ENCODE data around the gene SCFD2.
"Not testable (repeated sequence)": the region's sequence is repeated elsewhere in the genome, so short reads cannot be mapped to it uniquely, and the experiment has no call there.

The SCFD2 gene

GRCh38 chr4:53365486-53366300, at the start of gene SCFD2:
Gene SCFD2, minus strand, starts transcription at chr4:53366061.
- no peaks in the 10 kb centered on the region for H3K36me3 ChIP-seq (ENCODE audit: insufficient read depth, low read length)
- peak within 1 kb of the TSS; percentile 99 for H2AFZ ChIP-seq (ENCODE audit: low read length, unreplicated experiment)
- peaks cover 23% of the 10 kb centered on the region for H3K4me1 ChIP-seq (ENCODE audit: control insufficient read depth, insufficient read depth, low read length, unreplicated experiment)
- peak within 1 kb of the TSS; percentile 3; the same call in 1 of the 2 replicates for H3K27ac ChIP-seq (ENCODE audit: low read depth, low read length)
- peak within 1 kb of the TSS; percentile 93 for H3K4me3 ChIP-seq (ENCODE audit: low read depth, low read length)
- H3K27me3 ChIP-seq (ENCODE audit: insufficient read depth, low read length): no peaks in the 10 kb centered on the region
- H3K79me2 ChIP-seq (ENCODE audit: control insufficient read depth, insufficient read depth, low read length, unreplicated experiment): peaks cover 34% of the 10 kb centered on the region

DNA sequence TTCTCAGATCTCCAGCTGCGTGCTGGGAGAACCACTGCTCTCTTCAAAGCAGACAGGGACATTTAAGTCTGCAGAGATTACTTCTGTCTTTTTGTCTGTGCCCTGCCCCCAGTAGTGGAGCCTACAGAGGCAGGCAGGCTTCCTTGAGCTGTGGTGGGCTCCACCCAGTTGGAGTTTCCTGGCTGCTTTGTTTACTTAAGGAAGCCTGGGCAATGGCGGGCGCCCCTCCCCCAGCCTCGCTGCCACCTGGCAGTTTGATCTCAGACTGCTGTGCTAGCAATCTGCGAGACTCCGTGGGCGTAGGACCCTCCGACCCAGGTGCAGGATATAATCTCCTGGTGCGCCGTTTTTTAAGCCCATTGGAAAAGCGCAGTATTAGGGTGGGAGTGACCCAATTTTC, 43.6 kb upstream of the SCFD2 start:
- H3K36me3 ChIP-seq (ENCODE audit: insufficient read depth, low read length); H3K27me3 ChIP-seq (ENCODE audit: insufficient read depth, low read length); H3K4me1 ChIP-seq (ENCODE audit: control insufficient read depth, insufficient read depth, low read length, unreplicated experiment); H3K4me3 ChIP-seq (ENCODE audit: low read depth, low read length); H2AFZ ChIP-seq (ENCODE audit: low read length, unreplicated experiment); H3K27ac ChIP-seq (ENCODE audit: low read depth, low read length): not testable (repeated sequence)
- H3K79me2 ChIP-seq (ENCODE audit: control insufficient read depth, insufficient read depth, low read length, unreplicated experiment): peaks cover 14% of the 10 kb centered on the region

DNA sequence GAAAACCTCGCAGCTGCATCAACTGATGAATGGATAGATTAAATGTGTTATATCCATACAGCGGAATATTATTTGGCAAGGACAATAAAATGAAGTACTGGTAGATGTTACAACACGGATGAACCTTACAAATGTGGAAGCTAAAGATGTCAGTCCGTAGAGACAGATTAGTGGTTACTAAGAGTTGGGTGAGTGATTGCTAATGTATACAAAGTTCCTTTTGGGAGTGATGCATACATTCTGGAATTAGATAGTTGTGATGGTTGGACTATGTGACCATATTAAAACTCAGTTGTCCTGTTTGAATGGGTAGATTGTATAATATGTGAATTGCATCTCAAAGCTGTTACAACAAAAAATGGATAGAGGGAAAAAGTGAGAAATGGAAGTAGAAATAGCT, 14.4 kb upstream of the SCFD2 start:
- no peak overlapping the region for H2AFZ ChIP-seq (ENCODE audit: low read length, unreplicated experiment)
- H3K79me2 ChIP-seq (ENCODE audit: control insufficient read depth, insufficient read depth, low read length, unreplicated experiment): peaks cover 50% of the 10 kb centered on the region
- H3K4me1 ChIP-seq (ENCODE audit: control insufficient read depth, insufficient read depth, low read length, unreplicated experiment): peaks cover 17% of the 10 kb centered on the region
- no peaks in the 10 kb centered on the region for H3K27me3 ChIP-seq (ENCODE audit: insufficient read depth, low read length)
- peak overlapping the region; percentile 98 for H3K4me3 ChIP-seq (ENCODE audit: low read depth, low read length)
- H3K36me3 ChIP-seq (ENCODE audit: insufficient read depth, low read length): peaks cover 15% of the 10 kb centered on the region
- no peak overlapping the region for H3K27ac ChIP-seq (ENCODE audit: low read depth, low read length)

- Histone ChIP-seq H3K4me1 (ENCODE audit: control insufficient read depth, insufficient read depth, low read length, unreplicated experiment) (peaks cover 17% of the 10 kb centered on the region), H3K36me3 (ENCODE audit: insufficient read depth, low read length) (peaks cover 9% of the 10 kb centered on the region), H3K4me3 (ENCODE audit: low read depth, low read length) (peak overlapping the region; percentile 98), H2AFZ (ENCODE audit: low read length, unreplicated experiment) (peak overlapping the region; percentile 94), H3K27me3 (ENCODE audit: insufficient read depth, low read length) (no peaks in the 10 kb centered on the region), H3K79me2 (ENCODE audit: control insufficient read depth, insufficient read depth, low read length, unreplicated experiment) (peaks cover 50% of the 10 kb centered on the region), H3K27ac (ENCODE audit: low read depth, low read length) (peak overlapping the region; percentile 48; the same call in 1 of the 2 replicates)
Observed at GRCh38 chr4:53378171-53378482, 12.3 kb upstream of the SCFD2 start.

DNA sequence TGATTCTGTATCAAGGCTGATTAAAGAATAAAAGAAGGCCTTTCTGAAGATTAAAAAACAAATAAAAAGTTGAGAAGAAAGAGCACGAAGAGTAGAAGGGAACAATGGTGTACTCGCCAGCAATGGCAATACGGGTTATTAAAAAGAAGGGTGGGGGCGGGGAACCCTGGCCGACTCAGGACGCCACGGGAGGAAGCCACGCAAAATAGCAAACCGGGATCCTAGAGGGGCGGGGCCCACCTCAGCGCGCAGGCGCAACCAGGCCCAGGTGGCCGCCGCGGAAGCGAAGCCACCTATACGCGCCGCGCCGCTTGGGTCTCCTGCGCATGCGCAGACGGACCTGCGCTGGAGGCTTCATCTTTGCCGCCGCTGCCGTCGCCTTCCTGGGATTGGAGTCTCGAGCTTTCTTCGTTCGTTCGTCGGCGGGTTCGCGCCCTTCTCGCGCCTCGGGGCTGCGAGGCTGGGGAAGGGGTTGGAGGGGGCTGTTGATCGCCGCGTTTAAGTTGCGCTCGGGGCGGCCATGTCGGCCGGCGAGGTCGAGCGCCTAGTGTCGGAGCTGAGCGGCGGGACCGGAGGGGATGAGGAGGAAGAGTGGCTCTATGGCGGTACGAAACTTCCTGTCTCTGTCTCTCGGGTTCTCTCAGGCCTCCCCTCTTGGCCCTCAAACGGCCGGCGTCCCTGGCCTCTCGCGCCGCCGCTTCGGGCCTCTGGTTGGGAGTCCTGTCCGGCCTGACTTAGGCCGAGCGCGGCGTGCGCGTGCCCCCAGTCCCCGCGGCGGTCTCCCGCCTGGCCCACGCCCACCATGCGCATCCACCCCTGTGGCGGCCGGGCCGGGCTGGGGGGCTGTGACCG, 11.7 kb upstream of the SCFD2 start, which contains the start of gene FIP1L1:
Gene FIP1L1, plus strand, starts transcription at position 323 of the 852 bp plus-strand sequence. Its CDS starts 198 bp downstream, at position 521.
- Histone ChIP-seq H3K27me3 (ENCODE audit: insufficient read depth, low read length) (no peaks in the 10 kb centered on the region), H3K4me1 (ENCODE audit: control insufficient read depth, insufficient read depth, low read length, unreplicated experiment) (peaks cover 17% of the 10 kb centered on the region), H3K79me2 (ENCODE audit: control insufficient read depth, insufficient read depth, low read length, unreplicated experiment) (peaks cover 47% of the 10 kb centered on the region), H3K36me3 (ENCODE audit: insufficient read depth, low read length) (peaks cover 7% of the 10 kb centered on the region), H2AFZ (ENCODE audit: low read length, unreplicated experiment) (peak within 1 kb of the TSS; percentile 94), H3K4me3 (ENCODE audit: low read depth, low read length) (peak within 1 kb of the TSS; percentile 98), H3K27ac (ENCODE audit: low read depth, low read length) (peak within 1 kb of the TSS; percentile 48; the same call in 1 of the 2 replicates)

- H3K79me2 ChIP-seq (ENCODE audit: control insufficient read depth, insufficient read depth, low read length, unreplicated experiment): peaks cover 42% of the 10 kb centered on the region
- H3K36me3 ChIP-seq (ENCODE audit: insufficient read depth, low read length): peaks cover under 1% of the 10 kb centered on the region; the same call in 1 of the 2 replicates
- peak overlapping the region; percentile 98 for H3K4me3 ChIP-seq (ENCODE audit: low read depth, low read length)
- H3K4me1 ChIP-seq (ENCODE audit: control insufficient read depth, insufficient read depth, low read length, unreplicated experiment): peaks cover 17% of the 10 kb centered on the region
- H3K27ac ChIP-seq (ENCODE audit: low read depth, low read length): 0 out of 2 replicates have a peak overlapping the region, but pooled peaks have one; percentile 1
- peak overlapping the region; percentile 70 for H2AFZ ChIP-seq (ENCODE audit: low read length, unreplicated experiment)
- H3K27me3 ChIP-seq (ENCODE audit: insufficient read depth, low read length): no peaks in the 10 kb centered on the region
Observed at GRCh38 chr4:53376900-53377299, 11.0 kb upstream of the SCFD2 start.

DNA sequence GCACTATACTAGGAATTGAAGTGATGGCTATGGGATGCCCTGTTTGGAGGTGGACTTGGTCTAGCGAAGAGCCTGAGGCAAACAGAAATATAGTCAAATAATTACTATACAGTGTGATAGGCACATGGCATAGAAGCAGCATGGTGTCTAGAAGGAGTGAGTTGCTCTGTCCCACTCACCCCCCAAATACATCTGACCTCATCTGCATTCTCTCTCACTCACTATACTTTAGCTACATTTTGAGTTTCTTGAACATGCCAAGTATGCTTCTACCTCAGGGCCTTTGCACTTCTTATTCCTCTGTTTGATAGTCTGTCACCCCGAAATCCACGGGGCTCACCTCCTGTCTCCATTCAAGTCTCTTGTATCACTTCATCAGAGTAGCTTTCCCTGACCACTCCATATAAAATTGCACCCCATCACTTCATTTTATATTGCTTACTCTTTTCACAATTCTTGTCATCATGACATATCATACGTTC, 9.0 kb upstream of the SCFD2 start:
- H3K4me3 ChIP-seq (ENCODE audit: low read depth, low read length): no peak overlapping the region
- no peaks in the 10 kb centered on the region for H3K36me3 ChIP-seq (ENCODE audit: insufficient read depth, low read length)

DNA sequence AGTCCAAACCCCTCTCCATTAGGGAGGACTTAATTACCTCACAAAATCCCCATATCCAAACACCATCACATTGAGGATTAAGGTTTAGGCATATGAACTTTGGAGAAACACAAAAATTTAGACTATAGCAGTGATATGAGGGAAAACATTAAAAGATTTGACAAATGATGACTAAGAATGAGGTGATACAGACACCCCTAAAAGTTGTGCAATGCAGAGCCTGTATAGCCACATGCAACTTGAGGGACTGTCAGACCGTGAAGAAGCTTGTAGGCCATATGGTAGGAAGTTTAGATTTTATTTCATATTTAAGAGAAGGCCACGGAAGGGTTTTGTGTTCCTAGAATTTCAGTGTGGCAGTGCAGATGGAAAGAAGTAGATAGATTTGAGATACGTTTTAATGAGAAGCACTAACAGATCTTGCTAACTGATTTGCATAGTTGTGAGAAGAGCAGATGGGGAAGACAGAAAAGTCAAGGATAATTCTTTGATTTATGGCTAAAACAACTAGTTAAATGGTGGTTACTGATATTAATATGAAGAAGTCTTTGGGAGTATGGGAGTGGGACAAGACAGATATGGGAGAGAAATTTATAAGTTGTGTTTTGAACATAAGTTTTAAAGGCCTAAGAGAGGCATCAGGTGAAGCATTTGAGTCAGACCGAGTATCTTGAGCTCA, 6.1 kb upstream of the SCFD2 start:
- Histone ChIP-seq H3K27ac (ENCODE audit: low read depth, low read length) (no peak overlapping the region), H2AFZ (ENCODE audit: low read length, unreplicated experiment) (no peak overlapping the region), H3K4me3 (ENCODE audit: low read depth, low read length) (no peak overlapping the region), H3K27me3 (ENCODE audit: insufficient read depth, low read length) (no peaks in the 10 kb centered on the region), H3K4me1 (ENCODE audit: control insufficient read depth, insufficient read depth, low read length, unreplicated experiment) (peaks cover 3% of the 10 kb centered on the region), H3K36me3 (ENCODE audit: insufficient read depth, low read length) (no peaks in the 10 kb centered on the region), H3K79me2 (ENCODE audit: control insufficient read depth, insufficient read depth, low read length, unreplicated experiment) (no peaks in the 10 kb centered on the region)

More for the DNA sequence above, 9.0 kb upstream of the SCFD2 start:
- Histone ChIP-seq H3K27me3 (ENCODE audit: insufficient read depth, low read length) (no peaks in the 10 kb centered on the region), H3K4me1 (ENCODE audit: control insufficient read depth, insufficient read depth, low read length, unreplicated experiment) (peaks cover 11% of the 10 kb centered on the region), H3K27ac (ENCODE audit: low read depth, low read length) (no peak overlapping the region), H2AFZ (ENCODE audit: low read length, unreplicated experiment) (no peak overlapping the region), H3K79me2 (ENCODE audit: control insufficient read depth, insufficient read depth, low read length, unreplicated experiment) (peaks cover 24% of the 10 kb centered on the region)

DNA sequence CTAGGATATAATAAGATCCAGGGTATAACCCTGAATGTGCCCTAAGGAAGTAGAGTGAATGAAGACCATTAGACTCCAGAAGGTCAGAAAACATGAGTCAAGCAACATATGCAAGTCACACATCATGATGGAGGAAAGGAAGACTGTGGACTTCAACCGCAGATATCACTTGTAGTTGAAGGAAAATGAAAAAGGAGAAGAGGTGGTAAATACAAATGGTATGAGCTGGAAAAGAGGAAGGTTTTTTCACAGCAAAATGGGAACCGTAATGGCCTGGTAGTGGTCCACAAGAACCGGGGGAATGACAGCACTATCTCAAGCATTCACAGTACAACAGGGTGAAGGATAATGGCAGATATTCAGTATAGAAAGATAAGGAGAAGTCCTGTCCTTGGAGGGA, 5.2 kb upstream of the SCFD2 start:
- no peaks in the 10 kb centered on the region for H3K36me3 ChIP-seq (ENCODE audit: insufficient read depth, low read length)
- H3K4me3 ChIP-seq (ENCODE audit: low read depth, low read length): no peak overlapping the region
- no peak overlapping the region for H2AFZ ChIP-seq (ENCODE audit: low read length, unreplicated experiment)
- no peak overlapping the region for H3K27ac ChIP-seq (ENCODE audit: low read depth, low read length)
- no peaks in the 10 kb centered on the region for H3K4me1 ChIP-seq (ENCODE audit: control insufficient read depth, insufficient read depth, low read length, unreplicated experiment)
- no peaks in the 10 kb centered on the region for H3K79me2 ChIP-seq (ENCODE audit: control insufficient read depth, insufficient read depth, low read length, unreplicated experiment)
- no peaks in the 10 kb centered on the region for H3K27me3 ChIP-seq (ENCODE audit: insufficient read depth, low read length)

GRCh38 chr4:53367721-53368120, 1.9 kb upstream of the SCFD2 start:
- Histone ChIP-seq H3K27ac (ENCODE audit: low read depth, low read length) (no peak overlapping the region), H3K4me3 (ENCODE audit: low read depth, low read length) (no peak overlapping the region), H3K27me3 (ENCODE audit: insufficient read depth, low read length) (no peaks in the 10 kb centered on the region), H2AFZ (ENCODE audit: low read length, unreplicated experiment) (no peak overlapping the region), H3K79me2 (ENCODE audit: control insufficient read depth, insufficient read depth, low read length, unreplicated experiment) (peaks cover 19% of the 10 kb centered on the region), H3K36me3 (ENCODE audit: insufficient read depth, low read length) (no peaks in the 10 kb centered on the region), H3K4me1 (ENCODE audit: control insufficient read depth, insufficient read depth, low read length, unreplicated experiment) (peaks cover 4% of the 10 kb centered on the region)

Measured in ACC112 (cell line).